Lower lobe of right lung (tissue), 2 donors: ENCODE measurements around the gene CMC1. TPM values are rescaled to one million over a fixed set of nuclear protein-coding genes. Genes with fewer than 3 reads are reported as not detected.

Experiments used
- ATAC-seq, 2 donors: fragments of 200-7000 bp; cut with Tn5 transposase; one replicate each; pipeline ENCODE4 v1.9.1; 2020 to 2022; ENCODE audit warnings: mild to moderate bottlenecking in 2 of 2, moderate library complexity in 2 of 2
- DNase-seq: peaks from one replicate; pipeline ENCODE4 v3.0.0-alpha.2; 2020
- H3K27ac ChIP-seq: fragments of 200-600 bp; one replicate; pipeline ENCODE4 v1.8.0; 2022
- H3K27me3 ChIP-seq: fragments of 200-600 bp; one replicate; pipeline ENCODE4 v1.8.0; 2022; ENCODE audit warnings: low read depth
- H3K36me3 ChIP-seq: fragments of 200-600 bp; one replicate; pipeline ENCODE4 v1.8.0; 2022; ENCODE audit warnings: mild to moderate bottlenecking
- H3K4me1 ChIP-seq: fragments of 200-600 bp; one replicate; pipeline ENCODE4 v1.8.0; 2022
- H3K4me3 ChIP-seq: fragments of 200-600 bp; one replicate; pipeline ENCODE4 v1.8.0; 2022; ENCODE audit warnings: mild to moderate bottlenecking
- H3K9me3 ChIP-seq: fragments of 200-600 bp; one replicate; pipeline ENCODE4 v1.8.0; 2022
- intact Hi-C: fragments of 100-400 bp; cut with DNase I; formaldehyde crosslinking; loops from one replicate; pipeline ENCODE4 v1.11.0; 2022
- total RNA-seq: library from RNA; stranded (reverse); fragmentation: NEBNext Ultra II Directional; extraction: Animal tissue kit (Norgen Biotek cat#: 25700); gene quantifications from one replicate; pipeline ENCODE4 v1.2.1, GENCODE V29; 2021
- TF ChIP-seq, protein P1 (sequence below): fragments of 200-600 bp; IDR thresholded peaks from one replicate; pipeline ENCODE4 v1.8.0; 2022; ENCODE audit warnings: antibody characterized with exemption, mild to moderate bottlenecking
- donor health status: DM: no; HTN: yes; CAD: no; lungs with severe emphysema.

CMC1 gene
- total RNA-seq, 1 donor from 2014 or later, result 23.6 TPM

DNA sequence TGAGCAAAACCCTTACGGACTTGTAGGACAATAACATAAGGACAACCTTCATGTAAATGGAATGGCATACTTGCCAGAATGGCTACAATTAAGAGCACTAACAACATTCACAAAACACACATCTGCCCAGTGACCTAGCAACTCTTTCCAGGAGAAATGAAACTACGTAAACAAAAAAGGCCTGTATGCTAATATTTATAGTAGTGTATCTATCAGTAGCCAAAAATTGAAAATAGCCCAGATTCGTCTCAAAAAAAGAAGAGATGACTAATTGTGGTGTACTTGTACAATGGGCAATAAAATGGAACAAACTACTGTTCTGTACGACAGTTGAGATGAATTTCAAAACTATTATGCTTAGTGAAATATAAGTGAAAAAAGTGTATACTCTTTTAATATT lies 38.4 kb downstream of the CMC1 start:
- H3K4me1 ChIP-seq, result no peaks in the 10 kb centered on the region
- intact Hi-C loops, result no loop called here
- no peak for DNase-seq
- H3K27me3 ChIP-seq, result no peaks in the 10 kb centered on the region
- no peak for ATAC-seq
- H3K36me3 ChIP-seq, result no peaks in the 10 kb centered on the region
- no peak overlapping the region for H3K4me3 ChIP-seq
- no peaks in the 10 kb centered on the region for H3K9me3 ChIP-seq
- no peak overlapping the region for H3K27ac ChIP-seq
- TF ChIP-seq, protein P1, sequence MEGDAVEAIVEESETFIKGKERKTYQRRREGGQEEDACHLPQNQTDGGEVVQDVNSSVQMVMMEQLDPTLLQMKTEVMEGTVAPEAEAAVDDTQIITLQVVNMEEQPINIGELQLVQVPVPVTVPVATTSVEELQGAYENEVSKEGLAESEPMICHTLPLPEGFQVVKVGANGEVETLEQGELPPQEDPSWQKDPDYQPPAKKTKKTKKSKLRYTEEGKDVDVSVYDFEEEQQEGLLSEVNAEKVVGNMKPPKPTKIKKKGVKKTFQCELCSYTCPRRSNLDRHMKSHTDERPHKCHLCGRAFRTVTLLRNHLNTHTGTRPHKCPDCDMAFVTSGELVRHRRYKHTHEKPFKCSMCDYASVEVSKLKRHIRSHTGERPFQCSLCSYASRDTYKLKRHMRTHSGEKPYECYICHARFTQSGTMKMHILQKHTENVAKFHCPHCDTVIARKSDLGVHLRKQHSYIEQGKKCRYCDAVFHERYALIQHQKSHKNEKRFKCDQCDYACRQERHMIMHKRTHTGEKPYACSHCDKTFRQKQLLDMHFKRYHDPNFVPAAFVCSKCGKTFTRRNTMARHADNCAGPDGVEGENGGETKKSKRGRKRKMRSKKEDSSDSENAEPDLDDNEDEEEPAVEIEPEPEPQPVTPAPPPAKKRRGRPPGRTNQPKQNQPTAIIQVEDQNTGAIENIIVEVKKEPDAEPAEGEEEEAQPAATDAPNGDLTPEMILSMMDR, result no peak

DNA sequence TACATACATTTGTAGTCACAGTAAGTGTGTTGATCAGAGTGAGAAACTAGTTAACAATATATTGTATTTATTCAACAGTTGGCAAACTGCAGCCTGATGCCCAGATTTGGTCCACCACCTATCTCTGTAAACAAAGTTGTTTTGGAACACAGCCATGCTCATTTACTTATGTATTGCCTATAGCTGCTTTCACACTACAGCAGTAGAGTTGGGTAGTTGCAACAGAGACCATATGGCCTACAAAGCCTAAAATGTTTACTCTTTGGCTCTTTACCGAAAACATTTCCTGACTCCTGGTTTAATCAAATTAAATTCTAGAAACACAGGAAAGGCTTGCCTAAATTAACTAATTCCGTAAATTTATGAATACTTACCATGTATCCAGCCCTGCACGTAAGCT lies 39.4 kb downstream of the CMC1 start:
- Histone ChIP-seq H3K4me1 (no peaks in the 10 kb centered on the region), H3K36me3 (no peaks in the 10 kb centered on the region), H3K27ac (no peak overlapping the region), H3K4me3 (no peak overlapping the region), H3K27me3 (no peaks in the 10 kb centered on the region), H3K9me3 (no peaks in the 10 kb centered on the region)
- no peak for DNase-seq
- TF ChIP-seq, protein P1, result no peak
- intact Hi-C loops, result no loop called here
- ATAC-seq, result no peak

DNA sequence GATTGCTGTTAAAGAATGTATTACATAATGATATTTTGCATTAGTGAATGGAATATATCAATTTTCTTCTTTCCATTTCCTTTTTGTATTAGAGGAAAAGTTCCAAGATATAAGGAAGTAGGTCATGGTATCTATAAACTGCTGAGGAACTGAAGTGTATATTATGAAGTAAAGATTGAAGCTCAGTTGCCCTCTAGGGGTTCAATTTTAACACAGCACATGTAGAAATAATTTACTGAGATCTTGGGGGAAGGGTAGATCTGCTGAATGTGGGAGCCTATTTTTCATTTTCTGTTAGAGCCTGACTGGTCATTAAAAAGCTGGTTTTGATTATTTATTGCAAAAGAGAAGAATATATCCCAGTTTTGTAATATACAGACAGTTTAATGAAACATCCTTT lies 45.2 kb downstream of the CMC1 start:
- ATAC-seq, result peak; percentile 67 to 74
- H3K36me3 ChIP-seq, result no peaks in the 10 kb centered on the region

DNA sequence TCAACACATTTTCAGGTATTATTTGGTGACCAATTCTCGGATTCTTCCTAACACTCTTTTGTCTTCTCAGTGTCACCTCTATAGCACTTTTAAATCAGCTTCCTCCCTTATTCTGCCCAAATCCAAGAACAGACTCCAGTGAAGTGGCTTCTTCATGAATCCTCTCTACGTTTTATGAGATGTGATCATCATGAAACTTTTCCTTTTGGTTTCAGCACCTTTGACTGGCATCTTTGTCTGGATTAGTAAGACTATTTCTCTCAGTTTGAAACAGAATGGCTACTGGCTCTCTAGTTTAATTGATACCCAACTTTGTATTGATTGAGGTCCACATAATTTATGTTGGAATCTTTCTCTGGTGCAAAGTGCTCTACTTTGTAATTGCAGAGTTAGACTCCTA lies 45.6 kb downstream of the CMC1 start:
- ATAC-seq (no peak), DNase-seq (no peak)
- Histone ChIP-seq H3K4me3 (no peak overlapping the region), H3K4me1 (no peaks in the 10 kb centered on the region), H3K27ac (no peak overlapping the region), H3K27me3 (no peaks in the 10 kb centered on the region), H3K36me3 (no peaks in the 10 kb centered on the region), H3K9me3 (no peaks in the 10 kb centered on the region)
- intact Hi-C loops, result no loop called here
- TF ChIP-seq, protein P1, result no peak

More for the DNA sequence above, 45.2 kb downstream of the CMC1 start:
- no peak for DNase-seq
- TF ChIP-seq, protein P1, result peak; percentile 54
- Histone ChIP-seq H3K4me3 (no peak overlapping the region), H3K9me3 (no peaks in the 10 kb centered on the region), H3K4me1 (no peaks in the 10 kb centered on the region), H3K27me3 (no peaks in the 10 kb centered on the region), H3K27ac (no peak overlapping the region)
- intact Hi-C loops, result no loop called here

DNA sequence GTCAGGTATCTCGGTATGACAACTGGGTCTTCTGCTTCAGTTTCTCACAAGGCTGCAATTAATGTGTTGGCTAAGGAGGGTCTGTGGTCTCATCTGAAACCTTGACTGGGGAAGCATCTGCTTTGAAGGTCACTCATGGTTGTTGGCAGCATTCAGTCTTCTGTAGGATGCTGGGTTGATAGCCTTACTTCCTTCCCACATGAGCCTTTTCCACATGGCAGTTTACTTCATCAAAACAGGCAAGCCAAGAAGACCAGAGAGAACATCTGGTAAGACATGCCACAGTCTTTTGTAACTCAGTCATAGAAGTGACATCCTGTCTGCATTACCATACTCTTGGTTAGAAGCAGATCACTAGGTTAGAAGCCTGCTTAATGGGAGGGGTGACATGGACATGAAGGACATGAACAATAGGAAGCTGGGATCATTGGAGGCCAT lies 49.5 kb downstream of the CMC1 start:
- Histone ChIP-seq H3K9me3 (no peaks in the 10 kb centered on the region), H3K36me3 (no peaks in the 10 kb centered on the region), H3K27ac (no peak overlapping the region), H3K4me3 (no peak overlapping the region), H3K4me1 (peaks cover 7% of the 10 kb centered on the region), H3K27me3 (no peaks in the 10 kb centered on the region)
- no peak for ATAC-seq
- TF ChIP-seq, protein P1, result no peak
- intact Hi-C loops, result no loop called here
- no peak for DNase-seq

DNA sequence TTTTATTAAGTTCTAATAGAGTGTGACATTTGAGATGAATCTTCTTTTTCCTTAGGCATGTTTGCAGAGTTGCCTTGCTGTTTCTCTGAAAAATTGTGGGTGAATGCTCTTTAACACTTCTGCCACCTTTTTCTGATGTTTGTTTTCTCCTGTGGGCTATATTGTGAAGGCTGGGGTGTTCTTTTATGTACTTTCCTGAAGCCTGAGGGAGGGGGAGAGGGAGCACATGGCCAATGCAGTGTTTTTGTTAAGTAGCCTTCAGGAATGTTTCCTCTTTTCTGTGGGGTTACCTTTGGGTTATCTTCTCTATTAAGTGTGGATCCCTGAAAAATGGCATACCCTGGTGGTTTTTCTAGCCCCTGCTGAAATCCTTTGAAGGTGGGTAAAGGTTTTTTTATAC lies 50.2 kb downstream of the CMC1 start:
- H3K36me3 ChIP-seq, result no peaks in the 10 kb centered on the region
- no peak for DNase-seq
- intact Hi-C loops, result no loop called here
- no peak overlapping the region for H3K4me3 ChIP-seq
- H3K27me3 ChIP-seq, result no peaks in the 10 kb centered on the region
- no peak overlapping the region for H3K27ac ChIP-seq
- peaks cover 10% of the 10 kb centered on the region for H3K4me1 ChIP-seq
- H3K9me3 ChIP-seq, result no peaks in the 10 kb centered on the region
- TF ChIP-seq, protein P1, result no peak
- ATAC-seq, result no peak
